HG03045 (cell line): Measurements from ENCODE around the gene BRAT1.

Experiments used
- ATAC-seq: cut with Tn5 transposase; IDR thresholded peaks from one replicate; pipeline ENCODE4 v1.9.1; 2021; ENCODE audit warnings: mild to moderate bottlenecking, moderate library complexity; ENCODE audit not compliant: unreplicated experiment

Gene BRAT1

DNA sequence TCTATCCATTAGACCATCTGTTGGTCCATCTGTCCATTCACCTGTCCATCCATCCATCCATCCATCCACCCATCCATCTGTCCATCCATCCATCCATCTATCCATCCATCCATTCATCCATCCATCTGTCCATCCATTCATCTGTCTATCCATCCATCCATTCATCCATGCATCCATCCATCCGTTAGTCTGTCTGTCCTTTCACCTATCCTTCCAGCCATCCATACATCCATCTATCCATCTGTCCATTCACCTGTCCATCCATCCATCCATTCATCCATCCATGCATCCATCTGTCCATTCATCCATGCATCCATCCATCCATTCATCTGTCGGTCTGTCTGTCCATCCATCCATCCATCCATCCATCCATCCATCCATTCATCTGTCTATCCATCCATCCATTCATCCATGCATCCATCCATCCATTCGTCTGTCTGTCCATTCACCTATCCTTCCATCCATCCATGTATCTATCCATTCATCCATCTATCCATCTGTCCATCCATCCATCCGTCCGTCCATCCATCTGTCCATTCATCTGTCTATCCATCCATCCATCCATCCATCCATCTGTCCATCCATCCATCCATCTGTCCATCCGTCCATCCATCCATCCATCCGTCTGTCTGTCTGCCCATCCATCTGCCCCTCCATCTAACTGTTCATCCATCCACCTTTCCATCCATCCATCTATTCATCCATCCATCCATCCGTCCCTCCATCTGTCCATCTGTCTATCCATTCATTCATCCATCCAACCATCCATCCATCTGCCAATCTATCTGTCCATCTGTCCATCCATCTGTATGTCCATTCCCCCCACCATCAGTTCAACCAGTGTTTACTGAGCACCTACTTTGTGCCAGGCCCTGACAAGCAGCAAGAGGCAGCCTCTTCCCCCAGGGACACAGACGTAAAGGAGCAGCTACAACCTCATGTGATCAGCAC, 40.6 kb downstream of the BRAT1 start:
- no peak for ATAC-seq

DNA sequence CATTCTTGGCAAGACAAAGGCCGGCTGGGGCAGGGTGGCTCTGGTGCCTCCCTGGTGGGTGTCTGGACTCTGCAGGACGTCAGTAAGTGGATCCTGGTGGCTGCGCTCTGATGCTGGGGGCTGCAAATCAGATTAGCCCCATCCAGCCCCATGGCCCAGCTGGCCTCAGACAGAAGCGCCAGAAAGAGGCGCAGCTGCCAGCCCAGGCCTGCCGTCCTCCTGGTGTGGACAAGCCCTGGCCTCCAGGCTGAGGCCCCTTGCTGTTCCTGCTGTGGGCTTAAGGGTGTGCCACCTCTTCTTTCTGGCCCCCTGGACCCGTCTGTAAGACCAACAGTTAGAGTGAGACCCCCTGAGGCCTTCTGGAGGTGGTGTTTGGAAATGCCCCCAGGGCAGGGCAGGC, 41.6 kb downstream of the BRAT1 start:
- no peak for ATAC-seq

DNA sequence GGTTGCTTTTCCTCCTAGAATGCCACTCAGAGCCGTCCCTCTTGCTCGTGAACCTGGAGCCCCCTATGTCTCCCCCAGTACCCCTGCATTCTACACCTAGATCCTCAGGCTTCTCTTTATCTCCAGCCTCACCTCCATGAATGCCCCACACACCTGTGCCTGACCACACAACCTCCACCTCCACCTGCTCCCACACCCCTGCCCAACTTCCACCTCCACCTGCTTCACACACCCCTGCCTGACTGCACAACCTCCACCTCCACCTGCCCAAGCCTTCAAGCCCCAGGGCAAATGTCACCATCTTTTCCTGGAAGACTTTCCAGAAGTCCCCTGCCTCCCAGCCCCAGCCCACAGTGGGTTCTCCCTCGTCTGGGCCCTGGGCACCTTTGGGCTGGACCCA, 42.6 kb downstream of the BRAT1 start:
- no peak for ATAC-seq

DNA sequence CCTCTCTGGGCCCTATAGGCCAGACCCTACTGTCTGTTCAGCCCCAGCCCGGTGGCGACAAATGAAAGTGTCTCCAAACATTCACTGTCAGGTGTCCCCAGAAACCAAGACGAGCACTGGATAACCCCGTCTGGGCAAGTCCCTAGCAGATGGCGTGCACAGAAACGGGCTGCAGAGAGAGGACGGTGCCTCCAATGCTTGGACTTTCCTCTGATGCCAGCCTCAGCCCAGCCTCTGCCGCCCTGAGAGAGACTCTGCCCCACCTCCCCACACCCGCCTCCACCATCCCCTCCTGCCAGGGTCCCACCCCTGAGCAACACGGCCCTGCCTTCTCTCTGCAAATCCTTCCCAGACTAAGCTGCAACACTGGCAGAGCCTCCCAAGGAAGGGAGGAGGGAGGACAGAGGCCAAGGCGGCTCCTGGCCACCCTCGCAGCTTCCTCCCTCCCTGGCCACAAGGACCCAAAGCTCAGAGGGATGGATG, 43.1 kb downstream of the BRAT1 start:
- ATAC-seq = no peak

DNA sequence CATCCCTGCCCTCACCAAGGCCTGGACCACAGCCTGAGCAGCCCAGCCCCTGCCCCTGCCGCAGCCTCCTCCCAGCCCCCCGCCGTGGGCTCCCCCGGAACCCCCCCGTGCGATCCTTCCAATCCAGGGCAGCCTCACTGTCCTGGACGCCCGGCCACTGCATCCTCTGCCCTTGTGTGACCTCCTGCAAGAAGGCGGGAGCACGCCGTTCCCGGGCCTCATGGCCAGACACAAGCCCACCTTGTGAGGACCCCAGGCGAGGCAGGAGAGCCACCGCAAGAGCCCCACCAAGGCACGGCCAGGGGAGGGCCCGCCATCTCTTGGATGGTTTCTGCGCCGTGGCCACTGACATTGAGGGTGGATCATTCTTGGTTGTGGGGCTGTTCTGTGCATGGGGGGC, 43.6 kb downstream of the BRAT1 start:
- ATAC-seq = no peak

DNA sequence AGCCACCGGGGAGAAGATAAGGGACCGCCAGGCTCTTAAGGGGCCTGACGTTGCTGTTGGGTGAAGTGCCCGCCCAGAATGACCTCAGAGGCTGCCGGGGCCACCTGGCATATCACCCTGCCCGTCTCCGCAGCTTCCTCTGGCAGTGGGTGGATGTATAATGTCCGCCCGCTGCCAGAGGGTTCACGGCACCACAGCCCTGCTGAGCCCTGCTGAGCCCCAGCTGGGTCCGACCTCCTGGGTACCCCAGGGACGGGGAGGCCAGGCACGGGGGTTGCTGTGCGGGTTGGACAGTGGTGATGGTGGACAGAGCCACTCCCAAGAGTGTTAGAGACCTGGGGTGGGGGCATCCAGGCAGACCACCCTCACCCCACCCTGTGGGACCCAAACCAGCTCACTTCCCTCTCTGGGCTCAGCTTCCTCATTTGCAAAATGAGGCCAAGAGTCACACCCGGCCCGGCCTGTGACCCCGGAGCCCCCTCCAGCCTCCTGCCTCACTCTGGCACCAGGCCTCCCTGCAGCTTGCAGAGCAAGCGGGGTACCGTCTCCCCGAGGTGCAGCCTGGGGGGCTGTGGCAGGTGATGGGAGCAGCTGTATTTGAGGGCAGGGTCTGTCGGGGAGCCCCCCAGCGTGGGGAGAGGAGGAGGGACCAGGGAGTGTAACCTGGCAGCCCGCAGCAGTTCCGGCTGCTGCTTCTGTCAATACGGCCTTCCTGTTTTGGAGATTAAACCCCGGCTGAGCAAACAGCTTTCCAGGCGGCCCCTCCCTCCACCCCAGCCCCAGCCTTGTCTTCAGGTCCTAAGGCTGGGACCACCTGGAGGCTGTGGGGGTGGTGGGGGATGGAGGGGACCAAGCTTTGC, 44.2 kb downstream of the BRAT1 start:
- no peak for ATAC-seq

DNA sequence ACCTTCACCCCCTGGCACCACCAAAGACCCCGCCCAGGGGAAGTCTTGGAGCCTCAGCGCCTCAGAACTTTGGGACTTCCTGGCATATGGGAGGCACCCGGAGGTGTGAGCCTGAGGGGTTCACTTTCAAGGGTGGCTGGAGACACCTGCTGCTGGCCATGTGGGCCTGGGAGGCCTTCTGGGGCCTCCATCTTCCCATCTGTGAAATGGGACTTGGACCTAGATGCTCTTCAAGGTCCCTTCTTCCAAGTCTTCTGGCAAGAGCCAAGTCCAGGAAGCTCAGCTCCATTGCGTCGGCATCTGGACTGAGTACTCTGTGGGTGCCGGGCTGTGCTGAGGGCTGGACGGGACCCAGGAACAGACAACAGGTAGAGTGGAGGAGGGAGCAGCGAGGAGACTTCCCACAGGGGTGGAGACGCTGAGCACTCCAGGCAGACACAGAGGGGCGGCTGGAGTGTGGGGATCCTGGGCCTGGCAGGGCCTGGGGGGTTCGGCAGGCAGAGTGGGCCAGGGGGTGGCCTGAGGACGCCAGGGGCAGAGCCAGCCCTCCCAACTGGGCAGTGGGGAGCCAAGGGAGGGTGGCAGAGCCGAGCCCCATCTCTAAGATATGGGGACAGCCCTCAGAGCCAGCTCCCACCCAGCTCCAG, 45.1 kb downstream of the BRAT1 start:
- ATAC-seq = no peak

DNA sequence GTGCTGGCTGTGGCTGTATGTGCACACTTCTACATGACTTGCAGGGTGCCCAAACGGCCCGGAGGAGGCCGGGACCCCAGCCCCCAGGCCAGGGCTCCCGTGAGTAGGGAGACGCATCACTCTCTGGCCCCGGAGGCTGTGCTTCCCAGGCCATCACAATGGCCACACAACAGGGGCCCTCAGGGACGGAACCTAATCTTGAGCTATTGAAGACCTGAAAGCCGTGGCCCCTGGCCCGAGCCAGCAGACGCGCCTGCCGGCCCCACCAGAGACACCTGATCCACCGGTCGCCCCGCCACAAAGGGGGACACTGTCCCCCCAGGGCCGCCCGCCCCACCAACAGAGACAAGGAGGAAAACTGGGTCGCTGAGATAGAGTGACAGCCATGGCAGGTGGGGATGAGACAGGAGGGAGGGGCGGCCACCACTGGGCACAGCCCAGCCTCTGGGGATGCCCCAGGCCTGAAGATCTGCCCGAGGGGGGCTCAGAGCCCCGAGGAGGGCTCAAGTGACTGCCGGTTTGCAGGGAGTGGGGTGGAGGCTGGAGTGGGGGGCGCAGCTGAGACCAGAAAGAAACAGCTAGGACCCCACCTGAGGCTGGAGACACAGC, 45.9 kb downstream of the BRAT1 start:
- no peak for ATAC-seq

DNA sequence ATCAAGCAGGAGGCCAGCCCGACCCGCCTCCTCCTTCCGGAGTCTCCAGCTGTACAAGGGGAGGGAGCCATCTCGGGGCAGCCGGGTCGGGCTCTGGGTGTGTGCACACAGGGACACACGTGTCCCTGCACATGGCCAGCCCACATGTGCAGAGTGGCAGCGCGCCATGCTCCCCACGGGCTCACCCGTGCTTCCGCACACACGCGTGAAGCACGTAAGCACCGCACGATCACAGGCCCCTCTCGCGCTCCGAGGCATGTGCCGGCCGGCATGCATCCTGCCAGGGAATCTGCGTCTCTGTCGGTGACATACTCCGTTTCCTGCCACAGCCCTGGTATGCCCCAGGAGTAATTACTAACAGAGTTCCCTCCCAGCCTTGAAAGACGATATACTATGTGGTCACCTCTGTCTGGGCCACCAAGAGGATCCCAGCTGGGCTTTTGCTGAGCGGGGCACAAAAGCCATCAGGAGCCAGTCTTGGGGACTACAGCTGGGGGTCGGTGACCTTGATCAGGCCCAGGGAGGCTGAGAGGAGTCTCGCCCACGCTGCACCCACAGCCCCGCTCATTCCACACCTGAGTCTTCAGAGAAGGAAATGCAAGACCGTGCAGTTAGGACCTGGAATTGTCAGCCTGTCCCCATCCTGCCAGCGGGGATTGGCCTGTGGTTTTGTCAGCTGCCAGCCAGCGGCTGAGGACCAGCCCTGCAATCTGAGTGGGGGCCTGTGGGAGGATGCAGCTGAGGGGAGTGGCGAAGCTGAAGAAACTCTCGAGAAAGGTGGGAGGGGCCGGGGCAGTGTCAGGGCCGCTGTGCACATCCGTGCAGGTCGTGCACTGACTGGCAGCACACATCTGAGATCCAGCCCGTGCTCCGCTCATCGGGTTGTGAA, 46.8 kb downstream of the BRAT1 start:
- ATAC-seq = no peak

DNA sequence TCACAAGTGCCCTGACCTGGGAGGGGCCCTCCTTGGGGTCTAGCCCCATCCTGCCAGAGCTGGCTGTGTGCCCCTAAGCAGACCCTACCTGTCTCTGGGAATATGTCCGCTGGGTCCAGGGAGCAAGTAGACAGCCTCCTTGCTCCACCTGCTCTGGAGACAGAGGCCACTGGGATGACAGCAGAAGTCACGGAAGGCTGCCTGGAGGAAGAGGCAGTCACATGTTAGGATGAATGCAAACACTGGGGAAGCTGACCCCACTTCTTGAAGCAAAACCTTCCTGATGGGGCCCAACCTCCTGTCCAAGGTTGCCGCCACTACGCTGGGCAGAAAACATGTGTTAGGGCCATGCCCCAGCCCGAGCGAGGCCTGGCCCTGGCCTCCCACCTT, 47.4 kb downstream of the BRAT1 start:
- ATAC-seq = no peak

DNA sequence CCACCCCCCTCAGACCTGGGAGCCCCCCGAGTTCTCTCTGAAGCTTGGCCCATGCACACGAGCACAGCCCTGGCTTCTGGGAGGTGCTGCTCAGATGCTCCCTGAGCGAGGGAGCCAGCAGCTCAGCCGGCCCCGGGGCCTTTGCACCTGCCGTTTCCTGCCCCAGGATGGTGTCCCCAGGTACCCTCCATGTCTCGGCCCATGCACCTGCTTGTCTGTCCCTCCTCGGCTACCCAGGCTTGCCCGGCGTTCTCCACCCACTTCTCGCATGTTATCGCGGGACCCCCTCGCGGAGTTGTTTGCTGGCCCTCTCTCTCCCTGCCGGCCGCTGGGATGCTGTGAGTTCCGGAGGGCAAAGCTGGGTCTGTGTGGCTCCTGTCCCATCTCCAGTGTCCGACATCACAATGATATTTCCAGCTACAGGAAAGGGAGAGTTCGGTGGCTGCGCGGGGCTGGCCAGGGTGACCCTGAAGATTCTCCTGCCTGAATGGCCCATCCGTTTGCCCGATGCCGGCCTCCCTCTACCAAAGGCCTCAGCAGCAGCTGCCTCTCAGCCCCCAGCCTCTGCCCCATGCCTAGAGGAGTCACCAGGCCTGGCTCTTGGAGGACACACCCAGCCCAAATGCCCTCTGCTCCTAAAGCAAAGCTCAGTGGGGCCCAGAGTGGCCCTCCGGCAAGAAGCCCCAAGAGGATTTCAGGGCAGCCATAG, 48.0 kb downstream of the BRAT1 start:
- ATAC-seq = no peak

DNA sequence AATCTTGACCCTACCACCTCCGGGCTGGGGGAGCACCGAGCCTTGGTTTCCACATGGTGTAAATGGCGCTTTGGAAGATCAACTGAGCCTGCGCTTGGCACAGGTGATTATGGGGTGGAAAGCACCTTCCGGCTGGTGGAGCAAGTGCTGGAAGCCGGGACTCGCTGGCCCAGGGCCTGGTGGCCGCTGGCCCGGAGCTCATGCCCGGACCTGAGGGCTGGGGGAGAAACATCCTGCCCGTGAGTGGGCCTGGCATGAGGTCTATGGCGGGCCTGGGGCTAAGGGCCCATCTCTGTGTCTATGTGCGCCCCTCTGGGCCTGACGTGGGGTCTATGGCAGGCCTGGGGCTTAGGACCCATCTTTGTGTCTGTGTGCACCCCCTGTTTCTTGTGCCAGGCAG, 49.9 kb downstream of the BRAT1 start:
- ATAC-seq = no peak

DNA sequence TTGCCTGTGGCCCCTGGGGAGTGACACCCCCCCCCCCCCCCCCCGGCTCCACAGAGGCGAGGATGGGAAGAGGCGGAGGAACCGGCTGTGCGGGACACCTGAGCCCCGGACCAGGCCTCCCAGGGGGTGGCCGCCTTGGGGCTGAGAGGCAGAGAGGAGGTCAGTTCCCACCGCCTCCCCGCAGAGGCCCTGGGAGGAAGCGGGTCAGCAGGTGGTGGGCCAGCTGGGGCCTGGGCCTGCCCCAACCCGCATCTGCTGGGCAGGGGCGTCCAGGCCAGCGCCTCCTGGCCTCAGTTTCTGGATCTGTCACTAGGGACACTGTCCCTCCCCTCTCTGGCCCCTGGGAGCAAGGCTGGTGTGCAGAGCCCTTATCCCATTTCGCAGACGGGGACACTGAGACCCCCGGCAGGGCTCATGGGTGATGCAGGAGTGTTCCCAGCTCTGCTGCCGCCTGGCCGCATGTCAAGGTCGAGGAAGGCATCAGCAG, 50.4 kb downstream of the BRAT1 start:
- ATAC-seq = no peak

DNA sequence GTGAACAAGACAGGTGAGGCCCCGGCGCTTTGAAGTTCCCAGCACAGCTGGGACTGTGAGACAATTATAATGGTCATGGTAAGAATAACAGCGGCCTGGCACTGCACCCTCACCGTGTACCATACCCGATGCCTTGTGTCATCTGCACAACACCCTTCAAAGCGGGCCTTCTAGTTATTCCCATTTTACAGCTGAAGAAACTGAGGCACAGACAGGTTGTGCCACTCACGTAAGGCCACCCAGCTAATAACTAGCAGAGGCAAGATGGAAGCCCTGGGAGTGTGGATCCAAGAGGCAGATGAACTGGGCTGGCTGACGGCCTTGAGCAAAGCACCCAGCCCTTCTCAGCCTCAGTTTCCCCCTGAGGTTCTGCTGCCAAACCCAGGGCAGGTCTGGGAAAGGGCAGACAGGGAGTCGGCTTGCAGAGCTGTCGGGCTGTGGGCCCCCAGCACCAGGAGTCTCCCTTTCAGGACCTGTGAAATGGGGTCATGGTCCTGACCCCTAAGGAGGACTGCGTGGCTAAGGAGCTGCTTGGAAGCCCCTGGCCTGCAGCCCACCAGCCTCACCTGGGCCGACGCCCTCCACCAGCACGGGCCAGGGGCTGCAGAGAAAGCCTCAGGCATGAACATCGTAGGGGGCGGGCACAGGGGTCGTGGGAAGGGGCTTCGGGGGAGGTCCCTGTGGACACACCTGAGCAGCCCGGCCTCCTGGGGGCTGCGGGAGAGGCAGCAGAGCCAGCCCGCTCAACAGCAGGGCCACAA, 51.0 kb downstream of the BRAT1 start:
- ATAC-seq = no peak

DNA sequence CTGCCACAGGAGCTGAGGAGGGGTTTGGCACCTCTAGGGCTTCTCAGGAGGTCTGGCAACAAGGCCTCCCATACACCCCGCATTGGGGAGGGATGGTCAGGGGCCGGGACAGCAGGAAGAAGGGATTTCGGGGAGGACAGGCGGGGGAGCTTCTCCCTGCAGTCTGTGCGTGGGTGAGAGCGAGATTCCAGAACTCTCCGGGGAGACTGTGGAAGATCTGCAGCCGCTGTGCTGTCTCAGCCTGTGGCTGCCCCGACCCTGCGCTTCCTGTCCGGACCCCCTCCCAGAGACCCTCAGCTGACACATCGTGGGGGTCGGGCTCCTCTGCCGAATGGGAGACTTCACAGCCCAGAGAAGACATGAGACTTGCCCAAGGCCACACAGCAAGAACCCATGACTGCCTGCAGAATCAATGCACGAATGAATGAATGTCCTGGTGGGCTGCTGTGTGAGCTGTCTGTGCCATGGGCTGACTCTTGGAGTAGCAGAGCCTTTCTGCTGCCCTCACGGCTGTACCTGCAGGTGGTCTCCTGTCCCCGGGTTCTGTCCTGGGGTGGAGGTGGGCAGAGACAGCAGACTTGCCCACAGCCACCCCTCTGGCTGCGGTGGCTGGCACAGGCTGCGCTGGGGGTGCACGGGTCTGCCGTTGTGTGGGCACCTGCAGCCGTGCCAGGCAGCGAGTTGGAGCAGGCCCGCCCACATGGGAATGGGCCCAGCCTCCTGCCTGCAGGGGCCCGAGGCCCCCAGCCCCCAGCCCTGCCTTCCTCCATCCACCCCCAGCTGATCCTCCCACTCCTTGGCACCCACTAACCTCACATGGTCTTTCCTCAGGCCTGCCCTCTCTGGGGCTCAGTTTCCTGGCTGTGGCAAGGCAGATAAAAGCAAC, 52.0 kb downstream of the BRAT1 start:
- ATAC-seq = no peak

DNA sequence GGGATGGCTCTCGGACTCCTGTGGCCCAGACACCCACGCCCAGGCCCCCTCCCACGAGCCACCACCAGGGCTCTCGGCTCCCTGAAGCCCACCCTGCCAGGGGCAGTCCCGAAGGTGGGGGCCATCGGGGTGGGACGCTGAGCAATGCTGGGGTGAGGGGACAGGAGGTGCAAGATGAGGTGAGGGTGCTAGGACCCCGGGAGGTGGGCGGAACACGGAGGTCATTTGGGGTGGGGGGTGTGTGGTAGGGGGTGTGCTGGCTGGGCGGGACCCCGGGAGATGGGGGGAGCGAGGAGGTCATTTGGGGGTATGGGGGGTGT, 52.7 kb downstream of the BRAT1 start:
- ATAC-seq = no peak

DNA sequence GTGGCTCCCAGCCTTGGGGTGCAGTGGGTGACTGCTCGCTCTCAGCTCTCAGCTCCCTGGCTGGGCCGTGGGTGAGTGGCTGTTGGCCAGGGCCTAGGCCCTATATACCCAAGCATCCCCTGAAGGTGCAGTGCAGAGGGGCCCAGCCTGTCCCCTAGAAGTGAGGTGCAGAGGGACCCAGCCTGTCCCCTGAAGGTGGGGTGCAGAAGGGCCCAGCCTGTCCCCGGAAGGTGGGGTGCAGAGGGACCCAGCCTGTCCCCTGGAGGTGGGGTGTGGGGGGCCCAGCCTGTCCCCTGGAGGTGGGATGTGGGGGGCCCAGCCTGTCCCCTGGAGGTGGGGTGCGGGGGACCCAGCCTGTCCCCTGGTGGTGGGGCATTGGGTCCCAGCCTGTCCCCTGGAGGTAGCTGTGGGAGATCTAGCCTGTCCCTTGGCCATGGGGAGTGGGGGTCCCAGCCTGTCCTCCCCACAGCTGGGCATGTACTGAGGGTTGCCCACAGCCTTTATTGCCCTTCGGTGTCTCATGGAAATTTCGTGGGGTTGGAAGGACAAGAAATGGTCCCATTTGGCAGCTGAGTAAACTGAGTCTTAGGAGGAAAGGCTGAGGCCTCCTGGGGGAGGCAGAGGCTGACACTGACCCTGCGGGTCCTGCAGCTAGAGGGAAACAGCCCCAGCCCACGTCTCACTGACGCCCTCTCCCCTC, 53.2 kb downstream of the BRAT1 start:
- no peak for ATAC-seq
